Measurements from ENCODE around the gene RUNX1. TPM values are rescaled to one million over a fixed set of nuclear protein-coding genes. Genes with fewer than 3 reads are reported as not detected.

The RUNX1 gene
- total and polyA plus RNA-seq, 2 donors (not counting 3 experiments of a cell fraction or from before 2014, with no cell fraction given): 4.6 to 17.9 TPM

DNA sequence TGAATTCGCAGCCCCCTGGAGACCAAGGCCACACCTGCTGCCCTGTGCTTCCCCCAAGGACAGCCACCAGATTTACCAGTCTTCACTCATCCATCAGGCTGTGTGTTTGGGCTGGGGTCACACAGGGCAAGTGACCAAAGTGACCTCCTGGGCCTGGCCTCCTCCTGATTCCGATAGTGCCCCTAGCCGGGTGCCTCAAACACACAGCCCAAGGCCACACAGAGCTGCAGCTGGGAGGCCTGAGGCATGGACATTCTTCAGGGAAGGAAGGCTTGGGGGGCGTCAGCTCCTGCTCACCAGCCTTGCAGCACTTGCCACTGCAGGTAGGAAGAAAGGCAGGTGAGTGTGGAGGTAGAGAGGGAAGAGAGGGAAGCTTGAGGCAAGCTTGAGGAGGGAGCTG, 181.3 kb downstream of the RUNX1 start:
- DNase-seq (ENCODE audit: low read depth, low spot score): no peak
- CTCF ChIA-PET: interaction anchor here (1.1 to 2.3 kb wide), 6 partner anchors 11 to 972 kb away, joined by 3 to 8 read pairs (median 4); no protein-coding TSS in a partner anchor
- Histone ChIP-seq H3K4me1 (ENCODE audit: control insufficient read depth, extremely low read depth, insufficient read depth, low read length) (no peaks in the 10 kb centered on the region), H2AFZ (ENCODE audit: low read depth, low read length) (no peak overlapping the region), H4K20me1 (replicated peaks; ENCODE audit: control insufficient read depth, extremely low read depth, insufficient read depth, low read length) (peaks cover 2% of the 10 kb centered on the region), H3K9me1 (replicated peaks; ENCODE audit: control insufficient read depth, extremely low read depth, insufficient read depth, low read length) (no peaks in the 10 kb centered on the region), H3K9me3 (replicated peaks; ENCODE audit: control insufficient read depth, insufficient read depth, low read length) (no peaks in the 10 kb centered on the region), H3K27ac (ENCODE audit: insufficient read depth, low read depth, low read length) (no peak overlapping the region), H3K36me3 (ENCODE audit: control insufficient read depth in 2 of 2, extremely low read depth in 1 of 2, insufficient read depth in 2 of 2, low read length in 2 of 2) (peaks cover 0 to 11% of the 10 kb centered on the region in 2 experiments), H3K4me2 (ENCODE audit: insufficient read depth, low read length) (no peak overlapping the region), H3K79me2 (ENCODE audit: control insufficient read depth, insufficient read depth, low read length) (peaks cover 90% of the 10 kb centered on the region), H3K4me3 (replicated peaks in 1 of 3; ENCODE audit: insufficient read depth in 1 of 3, low read depth in 1 of 3, low read length in 3 of 3) (no peak overlapping the region), H3K9ac (replicated peaks; ENCODE audit: extremely low read depth, insufficient read depth, low read length) (no peak overlapping the region), H3K27me3 (ENCODE audit: control insufficient read depth in 2 of 2, insufficient read depth in 2 of 2, low read length in 2 of 2) (no peaks in the 10 kb centered on the region)
- dilution Hi-C loops (cut with MboI; ENCODE audit: extremely low pct_ligation_motif_present, low sequenced_read_pairs): no loop called here
- POLR2A ChIA-PET: interaction anchor here (0.6 kb wide), 1 partner anchor 845 kb away, joined by 4 read pairs; no protein-coding TSS in a partner anchor
- no peak for FAIRE-seq
- TF ChIP-seq POLR2A (IDR thresholded peaks at IDR 0.05; ENCODE audit: low read depth, low read length) (no peak), FOS (IDR thresholded peaks at IDR 0.05; ENCODE audit: borderline replicate concordance, insufficient read depth, low read length) (no peak), GATA2 (IDR thresholded peaks at IDR 0.05; ENCODE audit: insufficient read depth, insufficient read length, low read depth, low read length) (no peak), POLR2AphosphoS5 (IDR thresholded peaks at IDR 0.05; ENCODE audit: insufficient read depth, low read depth, low read length) (no peak)
- no TSS peak for BruUV-seq (replicated peaks)
- intact Hi-C loops (cut with micrococcal nuclease): no loop called here

DNA sequence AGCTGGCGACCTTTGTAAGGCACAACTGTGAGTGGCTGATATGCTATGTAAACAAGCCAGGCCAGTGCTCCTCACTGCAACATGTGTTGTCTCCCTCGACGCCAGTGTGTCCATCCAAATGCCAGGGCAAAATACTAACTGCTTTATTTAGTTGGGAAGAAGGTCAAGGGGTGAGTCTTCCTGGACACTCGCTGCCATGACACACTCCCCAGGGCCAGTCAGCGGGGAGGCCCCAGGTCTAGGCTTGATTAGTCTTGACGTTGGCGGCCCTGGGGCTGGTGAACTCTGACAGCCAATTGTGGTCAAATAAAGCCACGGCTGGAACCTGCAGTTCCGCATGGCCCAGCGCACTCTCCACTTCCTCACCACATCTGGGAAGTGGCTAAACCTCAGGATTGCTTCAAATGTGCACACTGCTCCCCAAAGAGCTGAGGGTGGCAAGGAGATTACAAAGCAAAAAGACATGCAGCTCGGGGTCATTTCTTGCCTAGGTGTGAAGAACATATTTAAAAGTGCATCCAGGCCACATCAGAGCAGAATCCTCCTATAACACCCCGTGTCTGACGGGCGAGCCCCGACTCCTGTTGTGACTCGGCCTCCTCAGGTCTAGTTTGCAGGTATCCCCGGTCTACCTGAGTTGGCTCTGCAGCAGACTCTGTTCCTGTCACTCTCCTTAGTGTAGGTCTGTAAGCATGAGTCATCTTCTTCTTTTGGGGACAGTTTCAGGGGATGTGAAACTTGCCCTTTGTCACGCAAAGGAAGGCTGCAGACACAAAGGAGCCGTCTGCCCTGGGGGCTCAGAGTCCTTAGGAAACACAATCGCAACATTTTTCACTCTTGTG, 183.5 kb downstream of the RUNX1 start:
- no peaks in the 10 kb centered on the region for H3K27me3 ChIP-seq (ENCODE audit: control insufficient read depth in 2 of 2, insufficient read depth in 2 of 2, low read length in 2 of 2)
- H3K9ac ChIP-seq (replicated peaks; ENCODE audit: extremely low read depth, insufficient read depth, low read length): no peak overlapping the region
- intact Hi-C loops (cut with micrococcal nuclease): no loop called here
- no peak overlapping the region for H2AFZ ChIP-seq (ENCODE audit: low read depth, low read length)
- POLR2A ChIA-PET: no interaction called here
- dilution Hi-C loops (cut with MboI; ENCODE audit: extremely low pct_ligation_motif_present, low sequenced_read_pairs): no loop called here
- peaks cover 0 to 15% of the 10 kb centered on the region in 2 experiments for H3K36me3 ChIP-seq (ENCODE audit: control insufficient read depth in 2 of 2, extremely low read depth in 1 of 2, insufficient read depth in 2 of 2, low read length in 2 of 2)
- no peaks in the 10 kb centered on the region for H3K4me1 ChIP-seq (ENCODE audit: control insufficient read depth, extremely low read depth, insufficient read depth, low read length)
- TF ChIP-seq JUN (IDR thresholded peaks at IDR 0.05; ENCODE audit: borderline replicate concordance, insufficient read depth, insufficient read length, low read depth): no peak
- TF ChIP-seq EZH2 (IDR thresholded peaks at IDR 0.05; ENCODE audit: borderline replicate concordance, low read depth, low read length, severe bottlenecking): no peak
- TF ChIP-seq, protein P1, sequence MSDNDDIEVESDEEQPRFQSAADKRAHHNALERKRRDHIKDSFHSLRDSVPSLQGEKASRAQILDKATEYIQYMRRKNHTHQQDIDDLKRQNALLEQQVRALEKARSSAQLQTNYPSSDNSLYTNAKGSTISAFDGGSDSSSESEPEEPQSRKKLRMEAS (IDR thresholded peaks at IDR 0.05; ENCODE audit: insufficient read depth, insufficient read length): no peak
- no peak for TF ChIP-seq MYC (IDR thresholded peaks at IDR 0.05; ENCODE audit: low read depth, low read length)
- TF ChIP-seq GATA2 (IDR thresholded peaks at IDR 0.05; ENCODE audit: insufficient read depth, insufficient read length, low read depth, low read length): no peak
- TF ChIP-seq FOS (IDR thresholded peaks at IDR 0.05; ENCODE audit: borderline replicate concordance, insufficient read depth, low read length): no peak
- TF ChIP-seq, protein P2, sequence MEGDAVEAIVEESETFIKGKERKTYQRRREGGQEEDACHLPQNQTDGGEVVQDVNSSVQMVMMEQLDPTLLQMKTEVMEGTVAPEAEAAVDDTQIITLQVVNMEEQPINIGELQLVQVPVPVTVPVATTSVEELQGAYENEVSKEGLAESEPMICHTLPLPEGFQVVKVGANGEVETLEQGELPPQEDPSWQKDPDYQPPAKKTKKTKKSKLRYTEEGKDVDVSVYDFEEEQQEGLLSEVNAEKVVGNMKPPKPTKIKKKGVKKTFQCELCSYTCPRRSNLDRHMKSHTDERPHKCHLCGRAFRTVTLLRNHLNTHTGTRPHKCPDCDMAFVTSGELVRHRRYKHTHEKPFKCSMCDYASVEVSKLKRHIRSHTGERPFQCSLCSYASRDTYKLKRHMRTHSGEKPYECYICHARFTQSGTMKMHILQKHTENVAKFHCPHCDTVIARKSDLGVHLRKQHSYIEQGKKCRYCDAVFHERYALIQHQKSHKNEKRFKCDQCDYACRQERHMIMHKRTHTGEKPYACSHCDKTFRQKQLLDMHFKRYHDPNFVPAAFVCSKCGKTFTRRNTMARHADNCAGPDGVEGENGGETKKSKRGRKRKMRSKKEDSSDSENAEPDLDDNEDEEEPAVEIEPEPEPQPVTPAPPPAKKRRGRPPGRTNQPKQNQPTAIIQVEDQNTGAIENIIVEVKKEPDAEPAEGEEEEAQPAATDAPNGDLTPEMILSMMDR (IDR thresholded peaks at IDR 0.05; ENCODE audit: extremely low read depth in 1 of 2, insufficient read depth in 1 of 2, low read depth in 1 of 2, low read length in 2 of 2): no peak
- TF ChIP-seq POLR2A (IDR thresholded peaks at IDR 0.05; ENCODE audit: low read depth, low read length): no peak
- no peak for TF ChIP-seq POLR2AphosphoS5 (IDR thresholded peaks at IDR 0.05; ENCODE audit: insufficient read depth, low read depth, low read length)
- peaks cover 87% of the 10 kb centered on the region for H3K79me2 ChIP-seq (ENCODE audit: control insufficient read depth, insufficient read depth, low read length)
- H3K9me1 ChIP-seq (replicated peaks; ENCODE audit: control insufficient read depth, extremely low read depth, insufficient read depth, low read length): no peaks in the 10 kb centered on the region
- CTCF ChIA-PET: interaction anchor here (1.3 kb wide), 1 partner anchor 29 kb away, joined by 4 read pairs; no protein-coding TSS in a partner anchor
- H3K4me3 ChIP-seq (replicated peaks in 1 of 3; ENCODE audit: insufficient read depth in 1 of 3, low read depth in 1 of 3, low read length in 3 of 3): no peak overlapping the region
- no peak overlapping the region for H3K4me2 ChIP-seq (ENCODE audit: insufficient read depth, low read length)
- H4K20me1 ChIP-seq (replicated peaks; ENCODE audit: control insufficient read depth, extremely low read depth, insufficient read depth, low read length): peaks cover 2% of the 10 kb centered on the region
- DNase-seq (ENCODE audit: low read depth, low spot score) (no peak), FAIRE-seq (no peak)
- no peaks in the 10 kb centered on the region for H3K9me3 ChIP-seq (replicated peaks; ENCODE audit: control insufficient read depth, insufficient read depth, low read length)
- BruUV-seq (replicated peaks): no TSS peak
- H3K27ac ChIP-seq (ENCODE audit: insufficient read depth, low read depth, low read length): no peak overlapping the region

All from endothelial cell of umbilical vein (primary cell).